Stimulated activated CD4-positive, alpha-beta T cell treated with anti-CD3 and anti-CD28 coated beads, TNF-alpha, amount 100 ng/mL, for 4 hours (primary cell): ENCODE data around the gene SOHLH1.
"Not testable (repeated sequence)": the region's sequence is repeated elsewhere in the genome, so short reads cannot be mapped to it uniquely, and the experiment has no call there.

Experiments
- DNase-seq, 3 experiments: peaks; one replicate each; pipeline ENCODE4 v3.0.0-alpha.2; 2020; ENCODE audit warnings: low read depth in 3 of 3

SOHLH1 gene

GRCh38 chr9:135678236-135679017 lies 20.9 kb downstream of the SOHLH1 start:
- no peak for DNase-seq

GRCh38 chr9:135677641-135678168 lies 21.6 kb downstream of the SOHLH1 start:
- DNase-seq, result no peak

- DNase-seq, result no peak
These were observed 22.4 kb downstream of the SOHLH1 start for GRCh38 chr9:135676891-135677290.

- no peak for DNase-seq
These were observed 24.3 kb downstream of the SOHLH1 start for GRCh38 chr9:135674977-135675376.

GRCh38 chr9:135673941-135674340 lies 25.3 kb downstream of the SOHLH1 start:
- no peak for DNase-seq

- DNase-seq, result not testable (repeated sequence)
These were observed 26.5 kb downstream of the SOHLH1 start for GRCh38 chr9:135672786-135673185.

- DNase-seq, result no peak
These were observed 27.7 kb downstream of the SOHLH1 start for GRCh38 chr9:135671591-135672041.

GRCh38 chr9:135670721-135671590 lies 28.3 kb downstream of the SOHLH1 start:
- no peak for DNase-seq

- DNase-seq, result no peak
These were observed 29.5 kb downstream of the SOHLH1 start for GRCh38 chr9:135669616-135670285.

GRCh38 chr9:135669018-135669417 lies 30.3 kb downstream of the SOHLH1 start:
- DNase-seq, result not testable (repeated sequence)

GRCh38 chr9:135667463-135668001 lies 31.7 kb downstream of the SOHLH1 start:
- DNase-seq, result no peak

GRCh38 chr9:135666534-135667462 lies 32.5 kb downstream of the SOHLH1 start:
- DNase-seq, result no peak

GRCh38 chr9:135665795-135666189 lies 33.5 kb downstream of the SOHLH1 start:
- DNase-seq, result no peak

- no peak for DNase-seq
These were observed 34.2 kb downstream of the SOHLH1 start for GRCh38 chr9:135664801-135665794.

- no peak for DNase-seq
These were observed 35.0 kb downstream of the SOHLH1 start for GRCh38 chr9:135664266-135664665.

GRCh38 chr9:135663857-135664256 lies 35.4 kb downstream of the SOHLH1 start:
- DNase-seq, result no peak

GRCh38 chr9:135663451-135663770 lies 35.9 kb downstream of the SOHLH1 start:
- no peak for DNase-seq

- DNase-seq, result no peak
These were observed 36.4 kb downstream of the SOHLH1 start, which contains the start of gene LCN9 for GRCh38 chr9:135662758-135663450. Gene LCN9, plus strand, starts transcription at chr9:135663309. Its CDS starts 13 bp downstream, at chr9:135663322.
